ENCODE measurements around the gene FKBP15. TPM values are rescaled to one million over a fixed set of nuclear protein-coding genes. Genes with fewer than 3 reads are reported as not detected.

Gene FKBP15
- total and polyA plus RNA-seq, 4 experiments from 2014 or later, result 1.9 to 34.9 (median 27.0) TPM

DNA sequence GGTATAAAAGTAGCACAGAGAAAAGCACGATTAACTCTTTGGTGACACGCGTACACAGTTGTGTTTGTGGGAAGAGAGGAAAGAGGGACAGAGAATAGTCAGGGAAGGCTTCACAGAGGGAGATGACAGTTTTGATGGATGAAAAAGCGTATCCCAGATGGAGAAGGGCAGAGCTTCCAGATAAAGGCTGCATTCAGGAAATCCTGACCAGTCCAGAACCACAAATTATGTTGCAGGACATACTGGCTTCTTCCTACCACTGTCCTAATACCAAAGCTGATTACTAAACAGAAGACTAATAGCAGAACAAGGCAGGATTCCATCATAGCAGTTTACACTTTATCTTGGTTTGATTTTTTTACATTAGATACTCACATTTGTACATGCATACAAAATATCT is 35.8 kb downstream of the FKBP15 start:
- no peaks in the 10 kb centered on the region for H3K27me3 ChIP-seq (ENCODE audit: insufficient read depth, low read length)
- POLR2A ChIA-PET (ENCODE audit: partially characterized antibody), result no interaction called here
- no peaks in the 10 kb centered on the region for H3K9me3 ChIP-seq (ENCODE audit: control insufficient read depth in 1 of 2, low read length in 2 of 2)
- H3K27ac Mint-ChIP-seq, result peak overlapping the region in 1 of 7 donors; percentile 13
- peaks cover 88% of the 10 kb centered on the region for H3K36me3 ChIP-seq (ENCODE audit: insufficient read depth, low read length)
- no peak overlapping the region for H3K4me3 Mint-ChIP-seq
- no peaks in the 10 kb centered on the region for H3K9me3 Mint-ChIP-seq
- H3K27me3 Mint-ChIP-seq, result no peaks in the 10 kb centered on the region
- H3K4me3 ChIP-seq (ENCODE audit: low read length in 2 of 2), result no peak overlapping the region
- no peaks in the 10 kb centered on the region for H3K4me1 ChIP-seq (ENCODE audit: insufficient read depth, low read length)
- CTCF ChIA-PET (ENCODE audit: partially characterized antibody), result interaction anchor here (1.2 to 1.4 kb wide), 2 partner anchors 34 to 90 kb away, joined by 3 read pairs; partner anchors contain the start of genes CDC26, PRPF4 and SLC31A2
- peaks cover 0 to 4% (median 2%) of the 10 kb centered on the region in 4 donors for H3K4me1 Mint-ChIP-seq
- DNase-seq, result no peak
- no peak overlapping the region for H3K27ac ChIP-seq (ENCODE audit: low read depth, low read length)
- intact Hi-C loops (cut with micrococcal nuclease), result no loop called here
- H3K36me3 Mint-ChIP-seq, result peaks cover 83 to 89% of the 10 kb centered on the region in 2 donors

DNA sequence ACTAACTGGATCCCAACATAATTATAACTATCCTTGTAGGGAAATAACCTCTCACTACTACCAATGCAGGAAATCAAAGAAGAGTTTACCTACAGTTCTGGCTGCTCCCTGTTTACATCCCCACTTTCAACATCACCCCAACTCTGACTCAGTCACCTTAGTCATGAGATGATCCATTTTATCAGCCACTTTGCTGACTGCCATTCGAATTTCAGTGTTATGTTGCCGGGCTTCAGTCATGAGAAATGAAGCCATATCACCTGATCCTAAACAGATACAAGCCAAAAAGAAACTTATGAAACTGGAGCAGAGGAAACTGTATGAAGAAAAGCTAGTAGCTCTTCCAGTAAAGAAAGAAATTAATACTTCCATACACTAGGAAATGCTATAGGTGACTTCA is 36.5 kb downstream of the FKBP15 start:
- Histone ChIP-seq H3K9me3 (ENCODE audit: control insufficient read depth in 1 of 2, low read length in 2 of 2) (no peaks in the 10 kb centered on the region), H3K27me3 (ENCODE audit: insufficient read depth, low read length) (no peaks in the 10 kb centered on the region), H3K36me3 (ENCODE audit: insufficient read depth, low read length) (peaks cover 89% of the 10 kb centered on the region), H3K4me1 (ENCODE audit: insufficient read depth, low read length) (no peaks in the 10 kb centered on the region), H3K4me3 (ENCODE audit: low read length in 2 of 2) (no peak overlapping the region), H3K27ac (ENCODE audit: low read depth, low read length) (no peak overlapping the region)
- DNase-seq, result no peak
- no peaks in the 10 kb centered on the region for H3K27me3 Mint-ChIP-seq
- intact Hi-C loops (cut with micrococcal nuclease), result no loop called here
- H3K9me3 Mint-ChIP-seq, result no peaks in the 10 kb centered on the region
- POLR2A ChIA-PET (ENCODE audit: partially characterized antibody), result no interaction called here
- peak overlapping the region in 2 of 7 donors; percentile 13 to 17 for H3K27ac Mint-ChIP-seq
- CTCF ChIA-PET (ENCODE audit: partially characterized antibody), result no interaction called here
- peaks cover 0 to 4% (median 2%) of the 10 kb centered on the region in 4 donors for H3K4me1 Mint-ChIP-seq
- H3K4me3 Mint-ChIP-seq, result no peak overlapping the region
- H3K36me3 Mint-ChIP-seq, result peaks cover 78 to 90% of the 10 kb centered on the region in 2 donors

DNA sequence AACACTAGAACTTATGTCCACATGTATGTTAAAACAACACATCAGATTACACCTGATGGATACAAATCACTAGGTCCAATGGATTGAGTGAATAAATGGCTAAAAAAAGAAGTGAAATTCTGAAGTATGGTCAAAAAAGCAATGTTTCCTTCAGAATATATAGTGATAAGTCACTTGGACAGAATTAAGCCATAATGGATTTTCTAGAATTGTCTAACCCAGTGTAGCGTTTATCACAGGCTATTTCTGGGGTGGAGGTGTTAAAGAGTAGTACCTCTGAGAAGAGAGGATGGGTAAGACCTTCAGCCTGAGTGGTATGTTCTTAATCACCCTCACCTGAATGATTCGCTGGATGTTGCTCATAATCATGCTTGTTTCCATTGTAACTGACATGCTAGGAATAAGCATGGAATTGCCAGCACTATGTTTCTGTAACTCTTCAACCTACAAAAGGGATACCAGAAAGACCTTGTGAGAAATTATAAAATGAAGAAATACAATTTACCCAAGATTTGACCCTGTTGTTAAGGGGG is 37.1 kb downstream of the FKBP15 start:
- POLR2A ChIA-PET (ENCODE audit: partially characterized antibody), result no interaction called here
- Mint-ChIP-seq H3K4me1 (peaks cover 0 to 4% (median 2%) of the 10 kb centered on the region in 4 donors), H3K36me3 (peaks cover 79 to 91% of the 10 kb centered on the region in 2 donors), H3K9me3 (no peaks in the 10 kb centered on the region), H3K4me3 (no peak overlapping the region), H3K27ac (no peak overlapping the region), H3K27me3 (no peaks in the 10 kb centered on the region)
- DNase-seq, result no peak
- H3K4me3 ChIP-seq (ENCODE audit: low read length in 2 of 2), result no peak overlapping the region
- H3K27me3 ChIP-seq (ENCODE audit: insufficient read depth, low read length), result no peaks in the 10 kb centered on the region
- H3K36me3 ChIP-seq (ENCODE audit: insufficient read depth, low read length), result peaks cover 89% of the 10 kb centered on the region
- no peak overlapping the region for H3K27ac ChIP-seq (ENCODE audit: low read depth, low read length)
- no peaks in the 10 kb centered on the region for H3K4me1 ChIP-seq (ENCODE audit: insufficient read depth, low read length)
- CTCF ChIA-PET (ENCODE audit: partially characterized antibody), result no interaction called here
- H3K9me3 ChIP-seq (ENCODE audit: control insufficient read depth in 1 of 2, low read length in 2 of 2), result no peaks in the 10 kb centered on the region
- intact Hi-C loops (cut with micrococcal nuclease), result no loop called here

DNA sequence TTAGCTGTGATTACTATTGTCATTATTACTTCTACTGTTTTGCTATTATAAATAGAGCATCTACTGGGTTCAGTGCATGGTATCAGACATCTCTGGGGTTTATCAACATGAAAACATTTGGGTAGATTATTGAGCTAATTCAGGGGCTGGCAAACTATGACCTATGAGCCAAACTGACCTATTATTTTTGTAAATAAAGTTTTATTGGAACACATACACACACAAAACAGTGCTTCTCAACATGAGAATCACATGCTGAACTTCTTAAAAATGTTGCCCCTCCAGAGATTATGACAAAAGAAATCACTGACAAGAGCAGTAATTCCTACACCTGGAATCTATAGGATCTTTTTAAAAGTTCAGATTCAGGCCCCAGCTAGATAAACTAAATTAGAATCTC is 39.9 kb downstream of the FKBP15 start:
- CTCF ChIA-PET (ENCODE audit: partially characterized antibody), result no interaction called here
- Mint-ChIP-seq H3K4me1 (peaks cover 0 to 7% (median 3%) of the 10 kb centered on the region in 4 donors), H3K36me3 (peaks cover 84 to 89% of the 10 kb centered on the region in 2 donors)

DNA sequence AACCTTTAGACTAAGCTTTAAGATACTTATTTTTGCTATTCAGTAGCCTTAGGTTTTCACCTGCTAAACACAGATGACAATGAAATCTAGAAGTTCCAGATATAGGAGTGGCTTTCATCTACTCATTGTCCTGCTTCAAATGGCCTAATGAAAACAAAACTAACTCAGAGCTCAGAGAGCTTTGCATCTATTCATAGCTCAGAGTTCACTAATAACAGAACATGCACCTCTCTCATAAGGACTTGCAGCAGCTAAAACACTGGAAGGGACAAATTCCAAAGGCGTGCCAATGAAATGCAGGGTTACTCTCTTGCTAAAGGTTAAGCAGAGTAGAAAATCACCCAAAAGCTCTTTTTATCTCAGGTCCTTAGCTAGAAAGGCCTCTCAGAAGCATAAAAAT is 41.2 kb downstream of the FKBP15 start:
- H3K9me3 ChIP-seq (ENCODE audit: control insufficient read depth in 1 of 2, low read length in 2 of 2), result no peaks in the 10 kb centered on the region
- Mint-ChIP-seq H3K27ac (no peak overlapping the region), H3K27me3 (no peaks in the 10 kb centered on the region), H3K4me3 (no peak overlapping the region), H3K4me1 (peaks cover 0 to 7% (median under 1%) of the 10 kb centered on the region in 4 donors), H3K9me3 (no peaks in the 10 kb centered on the region), H3K36me3 (peaks cover 81 to 90% of the 10 kb centered on the region in 2 donors)
- no peak overlapping the region for H3K27ac ChIP-seq (ENCODE audit: low read depth, low read length)
- H3K36me3 ChIP-seq (ENCODE audit: insufficient read depth, low read length), result peaks cover 60% of the 10 kb centered on the region
- DNase-seq, result no peak
- intact Hi-C loops (cut with micrococcal nuclease), result no loop called here
- CTCF ChIA-PET (ENCODE audit: partially characterized antibody), result interaction anchor here (0.8 to 1.3 kb wide), 2 partner anchors 9 to 29 kb away, joined by 3 read pairs; partner anchors contain the start of gene SLC31A2
- POLR2A ChIA-PET (ENCODE audit: partially characterized antibody), result interaction anchor here (1.0 kb wide), 1 partner anchor 29 kb away, joined by 3 read pairs; the partner anchor contains the start of gene SLC31A2
- H3K4me3 ChIP-seq (ENCODE audit: low read length in 2 of 2), result no peak overlapping the region
- no peaks in the 10 kb centered on the region for H3K4me1 ChIP-seq (ENCODE audit: insufficient read depth, low read length)
- no peaks in the 10 kb centered on the region for H3K27me3 ChIP-seq (ENCODE audit: insufficient read depth, low read length)

More for the DNA sequence above, 39.9 kb downstream of the FKBP15 start:
- peaks cover 73% of the 10 kb centered on the region for H3K36me3 ChIP-seq (ENCODE audit: insufficient read depth, low read length)
- Mint-ChIP-seq H3K27ac (peak overlapping the region in 1 of 7 donors; percentile 10), H3K9me3 (no peaks in the 10 kb centered on the region), H3K4me3 (no peak overlapping the region), H3K27me3 (no peaks in the 10 kb centered on the region)
- intact Hi-C loops (cut with micrococcal nuclease), result no loop called here
- POLR2A ChIA-PET (ENCODE audit: partially characterized antibody), result no interaction called here
- no peaks in the 10 kb centered on the region for H3K27me3 ChIP-seq (ENCODE audit: insufficient read depth, low read length)
- H3K27ac ChIP-seq (ENCODE audit: low read depth, low read length), result no peak overlapping the region
- H3K4me3 ChIP-seq (ENCODE audit: low read length in 2 of 2), result no peak overlapping the region
- H3K4me1 ChIP-seq (ENCODE audit: insufficient read depth, low read length), result no peaks in the 10 kb centered on the region
- DNase-seq, result no peak
- no peaks in the 10 kb centered on the region for H3K9me3 ChIP-seq (ENCODE audit: control insufficient read depth in 1 of 2, low read length in 2 of 2)

DNA sequence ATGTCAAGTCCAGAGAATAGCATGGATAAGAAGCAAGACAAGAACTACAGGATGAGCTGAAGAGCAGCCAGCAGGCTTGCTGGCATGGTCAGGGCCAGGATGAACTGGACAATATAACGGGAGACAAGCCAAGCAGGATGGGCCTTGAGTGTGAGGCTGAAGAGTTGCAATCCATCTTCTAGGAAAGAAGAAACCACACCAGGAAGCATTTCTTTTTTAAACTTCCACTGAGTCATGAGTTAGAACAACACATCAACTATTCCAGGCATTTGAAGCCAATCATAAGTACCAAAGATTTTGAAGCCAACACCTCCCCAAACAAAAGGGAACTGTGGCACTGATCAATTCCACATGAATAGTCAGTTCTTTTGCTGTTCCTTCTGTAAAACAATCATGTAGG is 43.0 kb downstream of the FKBP15 start:
- CTCF ChIA-PET (ENCODE audit: partially characterized antibody), result interaction anchor here (0.7 to 1.3 kb wide), 2 partner anchors 8 to 480 kb away, joined by 3 read pairs; no protein-coding TSS in a partner anchor
- intact Hi-C loops (cut with micrococcal nuclease), result no loop called here

DNA sequence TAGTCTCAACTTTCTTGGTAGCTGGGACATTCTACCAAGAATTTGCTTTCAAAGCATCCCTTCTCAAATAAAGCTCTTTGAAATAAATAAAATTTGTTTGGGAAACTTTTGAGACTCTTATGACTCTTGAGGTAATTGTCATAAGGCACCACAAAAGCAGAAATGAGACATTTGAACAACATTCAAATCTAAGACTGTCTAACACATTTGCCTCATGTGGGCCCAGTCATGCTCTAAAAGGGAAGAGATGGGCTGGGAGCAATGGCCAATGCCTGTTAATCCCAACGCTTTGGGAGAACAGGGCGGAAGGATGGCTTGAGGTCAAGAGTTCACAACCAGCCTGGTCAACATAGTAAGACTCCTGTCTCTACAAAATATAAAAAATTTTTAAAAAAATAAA is 43.8 kb downstream of the FKBP15 start:
- Histone ChIP-seq H3K4me1 (ENCODE audit: insufficient read depth, low read length) (no peaks in the 10 kb centered on the region), H3K9me3 (ENCODE audit: control insufficient read depth in 1 of 2, low read length in 2 of 2) (no peaks in the 10 kb centered on the region), H3K36me3 (ENCODE audit: insufficient read depth, low read length) (peaks cover 56% of the 10 kb centered on the region), H3K27ac (ENCODE audit: low read depth, low read length) (no peak overlapping the region), H3K27me3 (ENCODE audit: insufficient read depth, low read length) (no peaks in the 10 kb centered on the region), H3K4me3 (ENCODE audit: low read length in 2 of 2) (no peak overlapping the region)
- intact Hi-C loops (cut with micrococcal nuclease), result no loop called here
- H3K4me3 Mint-ChIP-seq, result no peak overlapping the region
- H3K9me3 Mint-ChIP-seq, result peaks cover 0 to 3% (median 0%) of the 10 kb centered on the region in 8 donors
- H3K36me3 Mint-ChIP-seq, result peaks cover 78 to 86% of the 10 kb centered on the region in 2 donors
- DNase-seq, result no peak
- H3K27ac Mint-ChIP-seq, result no peak overlapping the region
- ChIA-PET POLR2A (ENCODE audit: partially characterized antibody) (no interaction called here), CTCF (ENCODE audit: partially characterized antibody) (interaction anchor here (0.7 to 1.3 kb wide), 2 partner anchors 9 to 481 kb away, joined by 3 read pairs; no protein-coding TSS in a partner anchor)
- no peaks in the 10 kb centered on the region for H3K27me3 Mint-ChIP-seq
- peaks cover 0 to 7% (median under 1%) of the 10 kb centered on the region in 4 donors for H3K4me1 Mint-ChIP-seq

More for the DNA sequence above, 43.0 kb downstream of the FKBP15 start:
- Mint-ChIP-seq H3K9me3 (no peaks in the 10 kb centered on the region), H3K27ac (peak overlapping the region in 2 of 7 donors; percentile 8 to 32), H3K4me1 (peaks cover 0 to 7% (median under 1%) of the 10 kb centered on the region in 4 donors), H3K36me3 (peaks cover 77 to 86% of the 10 kb centered on the region in 2 donors), H3K4me3 (no peak overlapping the region), H3K27me3 (no peaks in the 10 kb centered on the region)
- H3K36me3 ChIP-seq (ENCODE audit: insufficient read depth, low read length), result peaks cover 56% of the 10 kb centered on the region
- no peaks in the 10 kb centered on the region for H3K4me1 ChIP-seq (ENCODE audit: insufficient read depth, low read length)
- no peaks in the 10 kb centered on the region for H3K9me3 ChIP-seq (ENCODE audit: control insufficient read depth in 1 of 2, low read length in 2 of 2)
- no peaks in the 10 kb centered on the region for H3K27me3 ChIP-seq (ENCODE audit: insufficient read depth, low read length)
- POLR2A ChIA-PET (ENCODE audit: partially characterized antibody), result no interaction called here
- no peak overlapping the region for H3K27ac ChIP-seq (ENCODE audit: low read depth, low read length)
- no peak overlapping the region for H3K4me3 ChIP-seq (ENCODE audit: low read length in 2 of 2)
- DNase-seq, result no peak
